Measurements from ENCODE around the gene RHBDL1. TPM values are rescaled to one million over a fixed set of nuclear protein-coding genes. Genes with fewer than 3 reads are reported as not detected.

RHBDL1 gene
- total RNA-seq, 3 donors from 2014 or later = 0.48 to 2.3 (median 1.0) TPM

GRCh38 chr16:673399-673991, 2.0 kb upstream of the RHBDL1 start:
- TF ChIP-seq POLR2A (IDR thresholded peaks at IDR 0.05) = no peak
- TF ChIP-seq POLR2AphosphoS5 (IDR thresholded peaks at IDR 0.05) = no peak
- no peak for TF ChIP-seq CTCF (IDR thresholded peaks at IDR 0.05)
- no peaks in the 10 kb centered on the region for H3K9me3 ChIP-seq
- H3K36me3 ChIP-seq = peaks cover 10% of the 10 kb centered on the region
- H3K27me3 ChIP-seq = no peaks in the 10 kb centered on the region
- no peak overlapping the region for H3K27ac ChIP-seq
- DNase-seq (ENCODE audit: low spot score in 2 of 2) = no peak
- peaks cover 0 to 5% of the 10 kb centered on the region in 2 donors for H3K4me1 ChIP-seq
- intact Hi-C loops (cut with DNase I; ENCODE audit: low total_unique reads) = no loop called here
- no peak overlapping the region for H3K4me3 ChIP-seq

- intact Hi-C loops (cut with DNase I; ENCODE audit: low total_unique reads) = no loop called here
- Histone ChIP-seq H3K36me3 (peaks cover 10% of the 10 kb centered on the region), H3K27ac (no peak overlapping the region), H3K9me3 (no peaks in the 10 kb centered on the region), H3K4me3 (no peak overlapping the region), H3K27me3 (no peaks in the 10 kb centered on the region), H3K4me1 (peaks cover 0 to 9% of the 10 kb centered on the region in 2 donors)
- DNase-seq (ENCODE audit: low spot score in 2 of 2) = no peak
- no peak for TF ChIP-seq CTCF (IDR thresholded peaks at IDR 0.05)
- no peak for TF ChIP-seq POLR2A (IDR thresholded peaks at IDR 0.05)
- TF ChIP-seq POLR2AphosphoS5 (IDR thresholded peaks at IDR 0.05) = no peak
Observed at GRCh38 chr16:674214-674881, 1.1 kb upstream of the RHBDL1 start.

GRCh38 chr16:675884-676564, 553 bp downstream of the RHBDL1 start:
- H3K9me3 ChIP-seq = no peaks in the 10 kb centered on the region
- DNase-seq (ENCODE audit: low spot score in 2 of 2) = no peak
- TF ChIP-seq POLR2AphosphoS5 (IDR thresholded peaks at IDR 0.05) (no peak), POLR2A (IDR thresholded peaks at IDR 0.05) (no peak), CTCF (IDR thresholded peaks at IDR 0.05) (no peak)
- peaks cover 6% of the 10 kb centered on the region for H3K36me3 ChIP-seq
- peak overlapping the region in 1 of 2 donors; percentile 7 for H3K27ac ChIP-seq
- H3K4me3 ChIP-seq = peak overlapping the region; percentile 25 to 67 (median 33)
- intact Hi-C loops (cut with DNase I; ENCODE audit: low total_unique reads) = no loop called here
- no peaks in the 10 kb centered on the region for H3K27me3 ChIP-seq
- peaks cover 2 to 11% of the 10 kb centered on the region in 2 donors for H3K4me1 ChIP-seq

GRCh38 chr16:676565-676902, 1.1 kb downstream of the RHBDL1 start:
- Histone ChIP-seq H3K4me1 (peaks cover 7 to 16% of the 10 kb centered on the region in 2 donors), H3K4me3 (peak overlapping the region in 1 of 3 donors; percentile 39), H3K9me3 (no peaks in the 10 kb centered on the region), H3K27me3 (no peaks in the 10 kb centered on the region), H3K27ac (no peak overlapping the region), H3K36me3 (peaks cover 6% of the 10 kb centered on the region)
- intact Hi-C loops (cut with DNase I; ENCODE audit: low total_unique reads) = no loop called here
- no peak for TF ChIP-seq CTCF (IDR thresholded peaks at IDR 0.05)
- no peak for TF ChIP-seq POLR2A (IDR thresholded peaks at IDR 0.05)
- no peak for TF ChIP-seq POLR2AphosphoS5 (IDR thresholded peaks at IDR 0.05)
- no peak for DNase-seq (ENCODE audit: low spot score in 2 of 2)

GRCh38 chr16:676913-677312, 1.4 kb downstream of the RHBDL1 start:
- H3K36me3 ChIP-seq = peaks cover 6% of the 10 kb centered on the region
- no peak overlapping the region for H3K27ac ChIP-seq
- no peaks in the 10 kb centered on the region for H3K27me3 ChIP-seq
- no peaks in the 10 kb centered on the region for H3K9me3 ChIP-seq
- intact Hi-C loops (cut with DNase I; ENCODE audit: low total_unique reads) = no loop called here
- peak in 1 of 2 donors; percentile 74 for DNase-seq (ENCODE audit: low spot score in 2 of 2)
- TF ChIP-seq CTCF (IDR thresholded peaks at IDR 0.05) (no peak), POLR2AphosphoS5 (IDR thresholded peaks at IDR 0.05) (no peak), POLR2A (IDR thresholded peaks at IDR 0.05) (no peak)
- H3K4me1 ChIP-seq = peaks cover 9 to 20% of the 10 kb centered on the region in 2 donors
- H3K4me3 ChIP-seq = peak overlapping the region in 2 of 3 donors; percentile 15 to 39
